Stimulated activated CD4-positive, alpha-beta T cell treated with anti-CD3 and anti-CD28 coated beads, Interleukin-15, amount 100 ng/mL, for 1 hour (primary cell): Measurements from ENCODE around the gene UBXN4.
"Not testable (repeated sequence)": the region's sequence is repeated elsewhere in the genome, so short reads cannot be mapped to it uniquely, and the experiment has no call there.

Source experiments
- DNase-seq, 2 donors: peaks; one replicate each; pipeline ENCODE4 v3.0.0-alpha.2; 2020; ENCODE audit warnings: low read depth in 1 of 2, low spot score in 1 of 2

The UBXN4 gene, protein sequence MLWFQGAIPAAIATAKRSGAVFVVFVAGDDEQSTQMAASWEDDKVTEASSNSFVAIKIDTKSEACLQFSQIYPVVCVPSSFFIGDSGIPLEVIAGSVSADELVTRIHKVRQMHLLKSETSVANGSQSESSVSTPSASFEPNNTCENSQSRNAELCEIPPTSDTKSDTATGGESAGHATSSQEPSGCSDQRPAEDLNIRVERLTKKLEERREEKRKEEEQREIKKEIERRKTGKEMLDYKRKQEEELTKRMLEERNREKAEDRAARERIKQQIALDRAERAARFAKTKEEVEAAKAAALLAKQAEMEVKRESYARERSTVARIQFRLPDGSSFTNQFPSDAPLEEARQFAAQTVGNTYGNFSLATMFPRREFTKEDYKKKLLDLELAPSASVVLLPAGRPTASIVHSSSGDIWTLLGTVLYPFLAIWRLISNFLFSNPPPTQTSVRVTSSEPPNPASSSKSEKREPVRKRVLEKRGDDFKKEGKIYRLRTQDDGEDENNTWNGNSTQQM

DNA sequence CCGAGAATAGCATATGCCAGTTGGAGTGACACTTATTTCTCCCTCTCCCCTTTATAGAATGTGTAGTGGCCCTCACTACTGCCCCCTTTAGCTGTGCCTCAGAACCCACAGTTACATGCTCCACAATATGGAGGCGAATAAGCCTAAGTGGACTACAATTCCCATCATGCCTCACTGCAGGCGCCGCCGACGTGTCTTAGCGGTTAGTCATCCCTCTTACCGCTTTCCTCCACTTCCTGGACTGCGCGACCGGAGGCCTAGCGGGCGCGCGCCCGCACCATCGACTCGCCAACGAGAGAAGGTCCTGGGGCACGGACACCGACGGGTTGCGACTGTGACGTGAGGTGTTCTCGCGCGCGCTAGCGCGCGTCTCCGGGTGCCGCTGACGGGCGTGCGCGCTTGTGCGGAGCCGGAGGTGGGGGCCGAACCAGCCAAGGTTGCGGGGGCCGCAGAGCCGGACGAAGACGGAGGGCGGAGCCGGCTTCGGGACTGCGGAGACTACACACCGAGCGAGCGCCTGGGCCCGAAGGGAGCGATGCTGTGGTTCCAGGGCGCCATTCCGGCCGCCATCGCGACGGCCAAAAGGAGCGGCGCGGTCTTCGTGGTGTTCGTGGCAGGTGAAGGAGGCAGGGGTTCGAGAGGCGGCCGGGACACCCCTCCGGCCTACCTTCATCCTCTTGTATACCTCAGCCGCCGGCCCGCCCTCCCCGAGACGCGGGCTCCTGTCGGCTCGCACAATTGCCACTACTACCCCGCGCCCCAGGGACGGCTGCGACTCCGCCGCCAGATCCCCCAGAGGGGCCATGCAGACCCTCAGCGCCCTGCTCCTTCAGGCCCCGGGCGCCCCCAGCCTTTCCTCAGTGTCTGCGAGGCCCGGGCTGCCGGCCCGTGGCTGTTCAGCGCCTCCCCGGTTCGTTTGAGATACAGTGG is at the start of gene UBXN4:
UBXN4 (plus strand) TSS at position 461 of the 930 bp plus-strand sequence; CDS start at position 536, 75 bp downstream.
- DNase-seq, result peak; percentile 86

DNA sequence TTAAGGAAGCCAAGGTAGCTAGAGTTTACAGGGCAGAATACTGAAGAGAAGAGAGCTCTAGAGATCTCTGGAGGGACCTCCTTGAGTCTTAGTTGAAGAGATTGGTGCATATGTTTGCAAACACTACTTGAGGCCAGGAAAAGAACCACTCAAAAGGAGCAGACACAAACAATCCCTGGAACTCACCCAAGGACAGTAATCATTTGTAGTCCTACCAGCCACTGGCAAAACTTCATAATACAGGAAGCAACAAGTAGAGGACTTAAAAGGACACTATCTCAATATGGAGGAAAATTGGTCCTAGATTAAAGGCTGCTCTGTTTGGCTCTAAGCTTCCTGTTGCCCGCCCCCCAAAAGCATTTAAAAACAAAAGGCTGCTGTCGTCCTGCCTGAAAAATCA is 46.9 kb upstream of the UBXN4 start:
- no peak for DNase-seq

DNA sequence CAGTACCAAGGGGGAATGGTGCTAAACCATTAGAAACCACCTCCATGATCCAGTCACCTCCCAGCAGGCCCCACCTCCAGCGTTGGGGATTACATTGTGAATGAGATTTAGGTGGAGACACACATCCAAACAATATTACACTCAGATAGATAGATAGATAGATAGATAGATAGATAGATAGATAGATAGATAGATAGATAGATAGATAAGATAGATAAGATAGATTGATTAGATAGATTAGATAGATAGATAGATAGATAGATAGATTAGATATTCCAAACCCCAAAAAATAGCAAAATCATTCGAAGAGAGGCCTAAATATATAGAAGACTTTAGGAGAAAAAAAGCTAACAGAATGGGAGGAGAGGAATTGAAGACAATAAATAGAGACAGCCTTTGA is 42.8 kb upstream of the UBXN4 start:
- DNase-seq, result no peak

DNA sequence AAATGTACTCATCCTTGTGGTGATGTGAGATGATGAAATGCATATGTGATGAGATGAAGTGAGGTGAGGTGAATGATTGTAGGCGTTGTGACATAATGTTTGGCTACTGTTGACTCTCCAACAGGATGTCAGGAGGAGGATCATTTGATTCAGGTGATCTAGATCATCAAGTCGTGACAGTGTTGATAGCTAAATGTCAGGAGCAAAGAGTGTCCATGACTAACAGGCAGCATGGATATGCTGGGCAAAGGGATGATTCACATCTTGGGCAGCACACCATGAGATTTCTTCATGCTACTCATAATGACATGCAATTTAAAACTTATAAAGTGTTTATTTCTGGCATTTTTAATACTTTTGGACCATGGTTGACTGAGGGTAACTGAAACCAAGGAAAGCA is 40.2 kb upstream of the UBXN4 start:
- DNase-seq, result no peak

DNA sequence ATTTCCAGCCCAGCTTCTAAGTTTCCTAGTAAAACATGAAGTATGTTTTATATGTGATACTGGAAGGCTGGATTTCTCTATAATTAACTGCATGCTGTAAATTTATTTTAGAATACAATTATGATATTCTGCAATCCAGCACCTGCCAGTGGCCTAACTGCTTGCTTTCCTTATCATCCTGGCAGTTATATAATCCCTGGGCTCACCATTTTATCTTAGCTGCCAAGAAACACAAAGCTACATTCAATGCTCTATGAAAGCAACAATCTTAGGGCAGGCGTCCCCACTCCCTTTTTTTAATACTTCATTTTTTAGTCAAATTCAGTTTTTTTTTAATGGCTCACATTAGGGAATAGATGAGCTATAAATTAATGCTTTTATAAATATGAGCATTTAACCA is 38.4 kb upstream of the UBXN4 start:
- no peak for DNase-seq

DNA sequence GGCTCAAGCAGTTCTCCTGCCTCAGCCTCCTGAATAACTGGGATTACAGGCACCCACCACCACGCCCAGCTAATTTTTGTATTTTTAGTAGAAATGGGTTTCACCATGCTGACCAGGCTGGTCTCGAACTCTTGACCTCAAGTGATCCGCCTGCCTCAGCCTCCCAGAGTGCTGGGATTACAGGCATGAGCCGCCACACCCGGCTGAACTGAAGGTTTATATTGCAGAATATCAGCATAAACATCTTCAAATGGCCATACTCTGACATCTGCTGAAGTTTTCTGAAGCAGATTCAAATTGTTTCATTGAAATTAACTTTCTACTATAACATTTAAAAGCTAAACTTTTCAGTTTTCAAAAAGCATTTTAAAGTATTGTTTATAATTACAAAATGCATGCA is 37.6 kb upstream of the UBXN4 start:
- DNase-seq, result not testable (repeated sequence)

DNA sequence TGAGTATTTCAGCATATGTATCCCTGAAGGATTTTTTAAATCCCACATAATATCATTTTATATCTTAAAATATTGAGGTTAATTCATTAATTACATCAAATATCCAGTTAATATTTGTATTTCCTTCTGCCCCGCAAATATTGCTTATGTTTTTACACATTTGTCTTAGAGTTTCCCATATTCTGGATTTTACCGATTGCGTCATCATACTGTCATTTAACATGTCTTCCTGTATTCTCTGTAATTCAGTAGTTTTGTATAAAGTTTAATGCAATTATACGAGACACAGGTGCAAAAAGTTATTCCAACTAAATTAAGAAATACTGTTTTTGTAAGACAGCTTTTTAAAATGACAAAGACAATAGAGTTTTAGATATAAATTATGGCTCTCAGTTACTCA is 33.5 kb upstream of the UBXN4 start:
- no peak for DNase-seq

DNA sequence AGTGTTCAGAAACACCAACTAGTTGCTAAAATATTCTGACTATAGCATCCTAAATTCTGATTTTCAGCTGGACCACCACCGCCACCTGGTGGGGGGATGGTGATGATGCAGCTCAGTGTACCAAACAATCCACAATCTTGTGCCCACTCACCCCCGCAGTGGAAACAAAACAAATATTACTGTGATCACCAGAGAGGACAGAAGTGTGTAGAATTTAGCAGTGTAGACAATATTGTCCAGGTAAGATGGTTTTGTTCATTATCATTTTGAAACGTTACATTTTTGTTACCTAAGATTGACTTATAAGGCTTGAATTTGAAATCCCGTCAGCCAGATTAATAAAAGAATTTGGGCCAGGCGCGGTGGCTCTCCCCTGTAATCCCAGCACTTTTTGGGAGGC is 31.7 kb upstream of the UBXN4 start:
- peak; percentile 31 to 65 for DNase-seq

DNA sequence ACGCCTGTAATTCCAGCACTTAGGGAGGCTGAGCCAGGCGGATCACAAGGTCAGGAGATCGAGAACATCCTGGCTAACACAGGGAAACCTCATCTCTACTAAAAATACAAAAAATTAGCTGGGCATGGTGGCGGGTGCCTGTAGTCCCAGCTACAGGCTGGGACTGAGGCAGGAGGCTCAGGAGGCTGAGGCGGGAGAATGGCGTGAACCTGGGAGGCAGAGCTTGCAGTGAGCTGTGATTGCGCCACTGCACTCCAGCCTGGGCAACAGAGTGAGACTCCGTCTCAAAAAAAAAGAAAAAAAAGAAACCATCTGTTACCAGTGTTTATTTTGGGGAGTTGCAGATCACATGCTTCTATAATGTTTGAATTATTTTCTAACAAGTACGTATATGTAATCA is 26.6 kb upstream of the UBXN4 start:
- DNase-seq, result not testable (repeated sequence)

DNA sequence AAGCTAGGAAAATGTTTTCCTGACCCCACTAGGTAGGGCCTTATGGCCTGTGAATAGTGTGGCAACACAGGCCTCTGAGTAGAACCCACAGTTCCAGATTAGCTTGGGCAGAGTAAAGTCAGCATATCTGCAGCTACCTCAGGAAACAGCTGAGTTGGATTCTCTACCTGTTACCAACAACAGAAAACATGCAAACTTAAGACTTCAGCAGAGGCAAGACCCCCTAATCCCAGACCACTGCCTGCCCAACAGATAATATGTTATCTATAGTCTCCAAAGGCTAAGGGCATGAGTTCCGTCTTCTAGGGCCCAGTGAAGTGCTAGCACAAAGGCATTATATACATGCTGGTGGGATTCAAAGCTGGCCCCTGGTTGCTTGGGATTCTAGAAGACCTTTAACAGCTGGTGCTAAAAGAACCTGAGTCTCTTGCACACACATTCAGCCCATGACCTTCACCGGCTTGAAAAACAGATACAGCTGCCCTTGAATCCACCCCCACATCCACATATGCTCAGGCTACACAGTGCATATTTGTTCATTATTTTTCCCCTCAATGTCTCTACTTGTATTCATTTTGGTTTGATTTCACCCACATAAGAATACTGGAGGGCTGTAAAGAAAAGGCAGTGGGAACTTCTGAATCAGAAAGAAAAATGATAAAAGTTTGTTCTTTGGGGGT is 13.5 kb upstream of the UBXN4 start:
- DNase-seq, result no peak

DNA sequence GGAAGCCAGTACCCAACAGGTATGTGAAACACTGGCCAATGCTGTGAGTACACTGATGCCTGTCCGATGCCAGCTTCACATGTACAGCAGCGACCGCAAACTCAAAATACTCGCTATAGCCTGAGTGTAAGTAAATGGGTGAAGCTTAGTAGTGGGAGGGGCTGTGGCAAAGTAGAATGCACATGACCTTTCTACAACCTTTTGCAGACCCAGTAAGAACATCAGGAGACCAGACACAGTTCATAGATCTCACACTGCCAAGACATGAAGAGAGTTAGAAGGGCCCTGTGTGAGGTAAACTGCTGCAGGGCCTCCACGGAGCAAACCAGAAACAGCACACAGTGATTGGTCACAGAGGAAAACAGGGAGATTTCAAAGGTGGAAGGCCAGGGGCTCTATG is 9.1 kb upstream of the UBXN4 start:
- no peak for DNase-seq

DNA sequence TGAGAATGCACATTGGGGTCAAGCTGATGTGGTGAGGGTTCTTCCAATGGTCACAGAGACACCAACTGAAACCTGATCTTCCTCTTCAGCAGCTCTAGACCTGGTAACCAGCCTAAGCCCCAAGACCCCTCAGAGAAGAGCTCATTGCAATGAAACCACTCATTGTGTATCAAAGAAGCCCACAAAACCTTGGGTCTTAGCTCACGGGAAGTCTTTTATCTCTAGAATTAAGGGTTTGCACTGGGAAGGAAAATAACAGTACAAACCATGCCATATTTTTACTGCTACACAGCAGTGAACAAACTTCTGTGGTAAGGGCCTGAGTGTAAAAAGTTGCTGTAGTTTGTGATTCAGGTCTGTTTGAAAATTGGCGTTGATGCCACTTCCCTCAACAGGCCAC is 8.6 kb upstream of the UBXN4 start:
- DNase-seq, result no peak

DNA sequence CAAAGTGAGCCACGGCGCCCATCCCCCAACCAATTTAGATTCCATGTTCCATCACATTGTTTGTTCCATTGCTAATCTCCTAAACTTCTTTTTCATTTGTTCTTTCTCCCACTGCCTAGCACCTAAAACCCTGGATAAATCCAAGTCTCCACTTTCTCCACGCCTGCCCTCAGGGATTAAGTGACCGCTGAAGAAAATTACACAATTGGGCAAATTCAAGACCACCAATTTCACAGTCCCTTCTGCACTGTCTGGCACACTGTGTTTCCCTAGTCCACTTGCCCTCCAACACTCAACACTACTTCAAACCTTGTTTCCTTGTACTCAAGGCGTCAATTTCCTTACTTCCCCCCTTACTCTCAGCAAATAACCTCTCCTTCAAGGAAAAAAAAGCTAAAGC is 5.1 kb upstream of the UBXN4 start:
- DNase-seq, result no peak

DNA sequence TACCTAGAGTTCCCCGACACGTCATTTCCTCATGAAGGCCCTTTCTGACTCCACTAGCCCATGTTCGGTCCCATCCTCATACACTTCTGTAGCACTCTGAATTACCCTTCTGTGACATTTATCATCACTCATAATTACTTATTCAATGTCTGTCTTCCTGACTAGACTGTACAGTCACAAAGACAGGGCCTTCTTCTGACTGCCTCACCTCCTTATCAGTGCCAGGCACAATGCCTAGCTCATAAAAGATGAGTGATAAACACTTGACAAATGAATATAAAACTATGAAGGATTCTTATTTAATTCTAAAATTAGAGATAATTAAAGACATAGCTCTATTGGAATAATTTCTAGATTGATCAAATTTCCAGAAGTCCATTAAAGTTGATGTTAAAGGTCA is 1.4 kb upstream of the UBXN4 start:
- no peak for DNase-seq

DNA sequence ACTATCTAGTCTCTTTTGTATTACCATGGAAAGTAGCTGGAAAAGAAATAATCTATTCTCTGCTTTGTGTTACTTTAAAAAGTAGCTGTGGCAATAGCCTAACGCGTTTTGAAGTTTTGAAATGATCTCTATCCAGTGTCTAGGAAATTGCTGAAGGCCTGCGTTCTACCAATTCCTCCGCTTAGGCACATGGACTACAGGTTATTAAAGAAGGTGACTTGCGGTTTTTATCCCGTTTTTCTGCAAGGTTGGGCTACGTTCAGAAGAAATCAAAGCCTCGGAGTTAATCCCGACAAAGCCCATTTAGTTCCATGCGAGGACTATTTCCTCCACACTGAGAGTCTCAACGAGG is 636 bp upstream of the UBXN4 start:
- no peak for DNase-seq

DNA sequence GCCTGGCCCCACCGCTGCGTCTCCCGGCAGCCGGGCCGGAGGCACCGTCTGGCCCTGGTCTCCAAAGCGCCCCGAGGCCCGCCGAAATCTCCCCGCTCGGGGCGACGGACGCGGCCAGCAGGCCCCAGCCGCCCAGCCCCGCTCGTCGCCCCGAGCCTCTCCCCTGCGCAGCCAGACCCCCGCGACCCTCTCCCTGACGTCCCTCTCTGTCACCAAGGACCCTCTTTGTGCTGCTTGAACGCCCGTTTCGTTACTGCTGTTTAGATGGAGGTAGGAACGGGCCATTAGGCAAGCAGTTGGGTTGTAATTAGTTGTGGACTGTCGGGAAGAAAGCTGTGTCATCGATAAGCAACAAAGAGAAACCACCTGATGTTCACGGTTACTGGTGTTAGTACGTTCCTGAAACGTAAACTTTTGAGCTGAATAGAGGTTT is 686 bp downstream of the UBXN4 start:
- peak in 1 of 2 donors; percentile 7 for DNase-seq

DNA sequence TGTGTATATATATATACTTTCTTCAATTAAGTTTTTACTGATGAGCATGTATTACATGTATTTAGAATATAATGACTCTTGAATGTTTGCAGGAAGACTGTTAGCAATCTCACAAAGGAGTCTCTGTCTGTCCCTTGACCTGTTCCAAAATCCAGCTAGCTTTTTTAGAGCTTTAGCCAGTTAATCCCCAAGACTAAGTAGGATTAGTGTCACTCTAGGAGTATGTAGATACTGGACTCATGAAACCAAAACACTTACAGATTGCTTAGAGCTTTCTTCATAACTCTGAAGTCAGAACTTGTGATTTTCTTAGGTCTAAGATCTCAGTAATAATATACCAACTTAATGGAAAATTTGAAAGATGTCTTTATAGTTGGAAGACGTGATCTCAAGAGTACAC is 2.2 kb downstream of the UBXN4 start:
- DNase-seq, result no peak

DNA sequence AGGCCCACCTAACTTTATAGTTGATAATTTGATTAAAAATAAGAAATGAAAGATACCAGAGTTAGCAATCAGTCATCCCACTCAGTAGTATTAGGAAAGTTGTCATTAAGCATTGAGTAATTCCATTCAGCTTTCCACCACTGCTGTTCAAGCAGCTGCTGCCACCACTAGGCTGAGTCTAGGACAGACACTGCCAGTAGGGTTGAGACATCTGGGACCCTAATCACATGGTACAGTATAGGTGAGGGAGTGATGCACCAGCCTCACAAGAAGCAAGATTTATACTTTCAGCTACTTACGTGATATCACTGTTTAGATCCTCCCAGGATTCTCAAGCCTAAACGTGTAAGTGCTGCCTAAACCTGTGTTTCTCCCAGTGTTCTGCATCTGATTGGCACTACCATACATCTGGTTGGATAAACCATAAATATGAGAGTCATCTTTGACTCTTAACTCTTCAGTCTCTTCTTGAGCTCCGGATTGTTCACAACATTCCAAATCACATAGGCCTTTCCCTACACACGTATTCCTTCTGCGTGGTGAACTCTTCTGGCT is 3.2 kb downstream of the UBXN4 start:
- DNase-seq, result no peak

DNA sequence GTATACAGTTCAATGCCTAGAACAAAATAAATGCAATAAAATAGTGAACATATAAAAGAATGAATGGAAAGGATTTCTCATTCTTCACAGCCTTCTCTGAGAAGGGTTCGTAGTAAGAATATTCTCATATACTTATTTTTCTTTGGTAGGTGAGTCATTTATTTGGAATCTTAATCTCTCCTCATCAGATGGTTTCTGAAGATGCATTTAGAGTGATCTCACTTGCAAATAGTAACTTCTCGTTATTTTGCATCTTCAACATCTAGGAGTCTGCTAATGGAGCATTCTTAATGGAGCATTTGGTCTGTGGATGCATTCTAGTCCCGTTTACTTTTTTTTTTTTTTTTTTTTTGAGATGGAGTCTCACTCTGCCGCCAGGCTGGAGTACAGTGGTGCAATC is 3.9 kb downstream of the UBXN4 start:
- DNase-seq, result no peak

DNA sequence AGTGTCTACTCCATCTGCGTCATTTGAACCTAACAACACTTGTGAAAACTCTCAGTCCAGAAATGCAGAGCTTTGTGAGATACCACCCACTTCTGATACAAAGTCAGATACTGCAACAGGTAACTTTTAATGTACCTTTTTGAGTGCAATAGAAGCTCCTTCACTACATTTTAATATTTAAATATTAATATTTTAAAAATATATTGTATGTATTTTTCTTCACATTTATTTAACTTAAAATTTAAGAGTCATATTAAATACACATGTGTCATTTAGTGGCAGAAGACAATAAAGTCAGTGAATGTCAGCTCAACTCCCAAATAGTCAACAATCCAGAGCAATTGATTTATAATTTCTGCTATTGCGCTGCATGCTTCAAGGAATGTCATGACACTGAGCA is 13.9 kb downstream of the UBXN4 start:
- no peak for DNase-seq

DNA sequence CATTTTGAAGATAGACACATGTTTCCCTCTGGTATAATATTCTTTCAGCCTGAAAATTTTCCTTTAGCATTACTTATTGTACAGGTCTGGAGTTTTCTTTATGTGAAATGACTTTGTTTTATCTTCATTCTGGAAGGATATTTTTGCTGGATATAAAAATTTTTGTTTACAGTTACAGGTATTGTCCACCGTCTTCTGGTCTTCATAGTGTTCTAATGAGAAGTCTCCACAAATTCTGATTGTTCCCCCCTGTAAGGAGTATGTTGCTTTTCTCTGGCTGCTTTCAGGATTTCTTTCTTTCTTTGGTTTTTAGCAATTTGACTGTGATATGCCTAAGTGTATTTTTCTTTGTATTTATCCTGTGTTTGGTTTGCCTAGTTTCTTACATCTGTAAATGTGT is 15.0 kb downstream of the UBXN4 start:
- DNase-seq, result no peak
